ENCODE results near the gene MR1.

Gene MR1

DNA sequence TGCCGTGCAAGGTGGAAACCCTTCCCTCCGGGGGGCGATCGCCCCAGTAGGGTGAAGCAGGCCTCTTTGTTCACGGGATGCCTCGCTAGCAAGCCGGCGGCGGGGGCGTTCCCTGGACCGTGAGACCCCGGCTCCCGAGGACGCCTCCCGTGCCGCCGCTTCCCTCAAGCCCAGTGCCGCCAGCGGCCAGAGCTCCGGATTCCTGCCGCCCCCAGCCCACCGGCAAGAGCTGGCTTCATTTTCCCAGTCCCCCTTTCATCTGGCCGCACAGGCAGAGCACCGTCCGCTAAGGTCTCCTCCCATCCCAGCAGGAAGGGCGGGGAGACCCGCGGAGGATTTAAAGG lies 71.0 kb downstream of the MR1 start:
- in situ Hi-C loops (cut with HindIII; ENCODE audit: low sequenced_read_pairs): no loop called here
- no peak for DNase-seq (ENCODE audit: low read depth)
- TF ChIP-seq, protein P1, sequence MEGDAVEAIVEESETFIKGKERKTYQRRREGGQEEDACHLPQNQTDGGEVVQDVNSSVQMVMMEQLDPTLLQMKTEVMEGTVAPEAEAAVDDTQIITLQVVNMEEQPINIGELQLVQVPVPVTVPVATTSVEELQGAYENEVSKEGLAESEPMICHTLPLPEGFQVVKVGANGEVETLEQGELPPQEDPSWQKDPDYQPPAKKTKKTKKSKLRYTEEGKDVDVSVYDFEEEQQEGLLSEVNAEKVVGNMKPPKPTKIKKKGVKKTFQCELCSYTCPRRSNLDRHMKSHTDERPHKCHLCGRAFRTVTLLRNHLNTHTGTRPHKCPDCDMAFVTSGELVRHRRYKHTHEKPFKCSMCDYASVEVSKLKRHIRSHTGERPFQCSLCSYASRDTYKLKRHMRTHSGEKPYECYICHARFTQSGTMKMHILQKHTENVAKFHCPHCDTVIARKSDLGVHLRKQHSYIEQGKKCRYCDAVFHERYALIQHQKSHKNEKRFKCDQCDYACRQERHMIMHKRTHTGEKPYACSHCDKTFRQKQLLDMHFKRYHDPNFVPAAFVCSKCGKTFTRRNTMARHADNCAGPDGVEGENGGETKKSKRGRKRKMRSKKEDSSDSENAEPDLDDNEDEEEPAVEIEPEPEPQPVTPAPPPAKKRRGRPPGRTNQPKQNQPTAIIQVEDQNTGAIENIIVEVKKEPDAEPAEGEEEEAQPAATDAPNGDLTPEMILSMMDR (IDR thresholded peaks at IDR 0.05; ENCODE audit: low read depth, low read length, missing control alignments): no peak
- H3K4me3 ChIP-seq (ENCODE audit: low read depth, low read length): peak overlapping the region; percentile 64

DNA sequence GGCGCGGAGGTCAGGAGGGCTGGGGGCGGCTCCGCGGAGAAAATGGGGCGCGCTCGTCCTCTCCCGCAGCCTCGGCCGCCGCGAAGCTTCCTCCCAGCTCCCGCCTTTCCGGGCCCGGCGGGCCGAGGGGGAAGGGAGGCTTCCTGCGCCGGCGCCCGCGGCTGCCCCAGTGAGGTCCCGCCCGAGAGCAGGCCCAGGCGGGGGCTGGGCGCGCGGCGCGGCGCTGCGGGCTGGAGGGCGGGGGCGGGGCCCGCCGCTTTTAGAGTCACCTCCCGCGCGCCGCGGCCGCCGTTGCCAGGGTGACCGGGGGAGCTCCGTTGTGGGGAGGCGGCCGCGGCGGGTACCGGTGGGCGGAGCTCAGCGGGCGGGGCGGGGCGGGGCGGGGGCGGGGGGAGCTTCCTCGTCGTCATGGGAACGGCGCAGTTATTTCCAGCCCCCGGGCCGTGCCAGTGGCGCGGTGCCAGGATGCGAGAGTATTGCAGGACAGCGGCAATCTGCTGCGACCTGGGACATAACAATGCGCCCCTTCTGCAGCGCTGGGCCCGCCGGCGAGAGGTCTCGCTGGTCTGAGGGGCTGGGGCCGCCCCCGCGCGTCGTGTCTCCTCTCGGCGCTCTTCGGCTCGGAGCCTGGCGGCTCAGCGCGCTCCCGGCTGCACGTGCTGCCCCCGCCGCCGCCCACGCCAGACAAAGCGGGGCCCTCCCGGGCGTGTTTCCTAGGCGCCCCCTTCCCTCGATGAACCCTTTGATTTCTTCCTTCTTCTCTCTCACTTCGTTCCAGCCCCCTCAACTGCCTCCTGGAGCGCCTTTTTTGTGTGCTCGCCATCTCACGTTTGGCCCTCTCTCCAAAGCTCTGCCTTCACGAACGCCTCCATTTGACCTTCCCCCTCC lies 71.6 kb downstream of the MR1 start:
- in situ Hi-C loops (cut with HindIII; ENCODE audit: low sequenced_read_pairs): no loop called here
- peak overlapping the region; percentile 64 for H3K4me3 ChIP-seq (ENCODE audit: low read depth, low read length)
- no peak for DNase-seq (ENCODE audit: low read depth)
- TF ChIP-seq, protein P1 (IDR thresholded peaks at IDR 0.05; ENCODE audit: low read depth, low read length, missing control alignments): no peak

DNA sequence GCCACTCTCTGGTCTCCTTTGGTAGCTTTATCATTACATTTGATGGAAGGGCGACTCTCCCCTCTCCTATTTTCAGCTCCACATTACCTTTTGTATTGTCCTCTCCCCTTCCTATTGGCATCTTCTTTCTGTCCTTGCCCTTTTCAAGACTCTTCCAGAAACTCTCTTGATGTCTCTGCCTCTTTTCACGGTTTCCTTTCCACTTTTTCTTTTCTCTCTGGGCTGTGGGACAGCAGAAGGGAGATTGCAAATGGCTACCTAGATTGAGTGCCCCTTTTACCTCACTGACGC lies 72.2 kb downstream of the MR1 start:
- no peak overlapping the region for H3K4me3 ChIP-seq (ENCODE audit: low read depth, low read length)
- in situ Hi-C loops (cut with HindIII; ENCODE audit: low sequenced_read_pairs): no loop called here
- no peak for DNase-seq (ENCODE audit: low read depth)
- TF ChIP-seq, protein P1 (IDR thresholded peaks at IDR 0.05; ENCODE audit: low read depth, low read length, missing control alignments): no peak

DNA sequence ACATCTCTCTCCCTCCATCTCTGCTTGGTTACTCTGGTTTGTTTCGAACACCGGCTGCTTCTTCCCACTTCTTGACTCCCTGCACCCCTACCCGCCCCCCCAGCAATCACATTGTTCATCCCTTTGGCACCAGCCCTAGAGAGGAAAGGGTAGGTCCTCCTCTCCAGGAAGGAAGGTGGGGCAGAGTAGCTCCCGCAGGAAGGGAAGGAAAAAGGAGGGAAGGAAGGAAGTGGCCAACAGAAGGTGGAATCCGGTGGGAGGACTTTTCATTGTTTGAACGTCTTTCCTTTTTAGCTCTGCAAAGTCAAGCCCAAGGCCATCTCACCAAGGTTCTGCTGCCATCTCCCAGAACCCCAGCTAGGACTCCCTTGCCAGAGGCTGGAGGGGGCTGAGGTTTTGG lies 72.7 kb downstream of the MR1 start:
- no peak for DNase-seq (ENCODE audit: low read depth)
- H3K4me3 ChIP-seq (ENCODE audit: low read depth, low read length): no peak overlapping the region
- in situ Hi-C loops (cut with HindIII; ENCODE audit: low sequenced_read_pairs): no loop called here
- TF ChIP-seq, protein P1 (IDR thresholded peaks at IDR 0.05; ENCODE audit: low read depth, low read length, missing control alignments): no peak

DNA sequence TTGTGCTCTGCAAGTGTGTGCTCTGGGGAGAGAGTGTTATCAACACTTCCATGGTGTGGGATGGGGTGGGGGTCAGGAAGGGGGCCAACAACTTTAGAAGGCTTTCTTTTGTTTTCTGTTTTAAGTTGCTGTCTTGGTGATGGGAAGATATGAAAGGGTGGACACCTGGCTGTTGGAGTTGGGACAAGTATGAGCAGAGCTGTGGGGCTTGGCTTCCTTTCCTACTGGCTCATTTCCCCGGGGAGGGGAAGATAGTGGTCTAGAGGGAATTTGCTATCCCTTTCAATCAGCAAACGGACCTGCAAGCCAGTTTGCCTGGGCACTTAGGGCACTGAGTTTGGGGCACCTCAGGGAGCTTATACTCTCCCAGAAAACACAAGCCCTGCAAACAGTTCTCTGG lies 73.9 kb downstream of the MR1 start:
- TF ChIP-seq, protein P1 (IDR thresholded peaks at IDR 0.05; ENCODE audit: low read depth, low read length, missing control alignments): no peak
- in situ Hi-C loops (cut with HindIII; ENCODE audit: low sequenced_read_pairs): no loop called here
- no peak overlapping the region for H3K4me3 ChIP-seq (ENCODE audit: low read depth, low read length)
- no peak for DNase-seq (ENCODE audit: low read depth)

DNA sequence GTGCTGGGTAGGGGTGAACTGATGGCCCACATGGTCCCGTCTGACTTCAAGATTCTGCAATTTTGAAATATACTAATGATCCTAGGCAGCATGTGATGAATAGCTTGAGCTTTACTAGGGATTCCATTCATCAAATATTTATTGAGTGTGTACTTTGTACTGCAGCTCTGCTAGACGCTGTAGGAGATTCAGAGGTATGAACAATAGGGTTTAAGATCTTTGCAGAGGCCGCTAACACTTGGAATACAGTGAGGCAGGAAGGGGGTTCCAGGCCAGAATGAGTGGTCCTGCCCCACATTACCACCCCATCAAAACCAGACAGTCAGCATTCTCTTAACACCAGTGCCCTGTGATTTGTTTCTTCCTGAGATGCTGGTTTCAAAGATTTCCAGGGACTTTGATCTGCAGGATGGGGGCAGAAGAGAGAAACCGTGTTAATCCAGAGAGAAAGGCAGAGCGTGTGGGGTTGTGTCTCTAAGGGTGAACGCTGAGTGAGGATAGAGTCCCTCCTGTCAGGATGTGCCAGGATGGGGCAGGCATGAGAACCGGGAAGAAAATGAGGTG lies 74.6 kb downstream of the MR1 start:
- TF ChIP-seq, protein P1 (IDR thresholded peaks at IDR 0.05; ENCODE audit: low read depth, low read length, missing control alignments): no peak
- H3K4me3 ChIP-seq (ENCODE audit: low read depth, low read length): no peak overlapping the region
- in situ Hi-C loops (cut with HindIII; ENCODE audit: low sequenced_read_pairs): no loop called here
- no peak for DNase-seq (ENCODE audit: low read depth)

Measured in astrocyte of the cerebellum (primary cell).